CD4-positive, alpha-beta T cell treated with Interleukin-15 for 1 hour (primary cell): ENCODE measurements around the gene RTN4IP1.

ENCODE experiments used
- DNase-seq: peaks from one replicate; pipeline ENCODE4 v3.0.0-alpha.2; 2020

RTN4IP1 gene

GRCh38 chr6:106540907-106541306 is 88.4 kb downstream of the RTN4IP1 start:
- DNase-seq = no peak

DNA sequence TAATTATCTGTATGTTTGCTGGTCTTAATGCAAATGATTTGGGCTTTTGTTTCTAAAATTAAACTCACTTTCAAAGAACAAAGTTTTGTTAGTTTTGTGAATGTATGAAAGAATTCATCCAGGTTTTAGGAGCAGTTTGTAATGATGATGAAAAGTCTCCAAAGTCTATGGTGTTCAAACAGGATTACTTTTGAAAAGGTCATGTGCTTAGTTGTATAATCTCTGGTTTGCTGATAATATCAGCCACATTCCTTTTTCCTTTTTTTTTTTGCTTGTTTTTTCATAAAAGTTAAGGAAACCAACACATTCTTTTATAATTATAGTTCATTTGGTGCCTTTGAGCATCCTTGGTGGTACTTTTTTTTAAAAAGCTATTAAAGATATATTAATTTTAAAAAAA is 88.9 kb downstream of the RTN4IP1 start:
- DNase-seq = no peak

GRCh38 chr6:106539936-106540335 is 89.4 kb downstream of the RTN4IP1 start:
- DNase-seq = no peak

GRCh38 chr6:106538145-106538544 is 91.2 kb downstream of the RTN4IP1 start:
- DNase-seq = peak; percentile 32

DNA sequence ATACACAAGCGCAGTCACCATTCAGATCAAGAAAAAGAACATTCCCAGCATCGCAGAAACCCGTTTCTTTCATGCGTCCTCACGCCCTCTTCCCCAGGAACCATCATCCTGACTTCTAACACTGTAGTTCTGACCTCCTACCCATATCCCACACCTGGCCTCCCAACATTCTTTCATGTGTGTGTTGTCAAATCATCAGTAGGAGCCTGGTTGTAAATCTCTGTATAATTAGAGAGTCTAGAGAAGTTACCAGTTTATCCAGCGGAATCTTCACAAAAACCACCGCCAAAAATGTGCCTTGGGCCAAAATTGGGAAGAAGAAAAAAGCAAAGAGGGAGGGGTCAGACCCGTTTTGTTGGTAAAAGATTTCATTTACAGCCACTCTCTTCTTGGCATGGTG is 91.6 kb downstream of the RTN4IP1 start:
- no peak for DNase-seq

DNA sequence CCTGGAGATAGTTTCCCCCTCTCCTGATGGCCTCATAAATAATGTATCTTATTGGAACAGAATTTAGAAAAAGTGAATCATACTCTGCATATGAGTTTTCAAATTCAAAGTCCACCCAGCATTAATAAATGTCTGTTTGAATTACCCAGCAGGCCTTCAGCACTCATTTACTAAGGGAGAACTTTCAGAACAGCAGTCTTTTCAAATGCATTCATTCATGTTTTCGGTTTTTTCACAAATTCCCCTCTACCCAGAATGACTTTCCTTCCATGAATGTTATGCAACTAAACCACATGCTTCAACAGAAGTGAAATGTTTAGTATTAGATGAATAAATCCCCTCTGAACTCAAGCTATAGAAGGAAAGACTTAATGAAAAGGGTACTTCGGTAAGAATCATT is 92.4 kb downstream of the RTN4IP1 start:
- DNase-seq = no peak

- DNase-seq = no peak
Observed at GRCh38 chr6:106536357-106536756, 92.9 kb downstream of the RTN4IP1 start.

- DNase-seq = no peak
Observed at GRCh38 chr6:106535012-106535411, 94.3 kb downstream of the RTN4IP1 start.

- DNase-seq = no peak
Observed at GRCh38 chr6:106534564-106534982, 94.7 kb downstream of the RTN4IP1 start.

DNA sequence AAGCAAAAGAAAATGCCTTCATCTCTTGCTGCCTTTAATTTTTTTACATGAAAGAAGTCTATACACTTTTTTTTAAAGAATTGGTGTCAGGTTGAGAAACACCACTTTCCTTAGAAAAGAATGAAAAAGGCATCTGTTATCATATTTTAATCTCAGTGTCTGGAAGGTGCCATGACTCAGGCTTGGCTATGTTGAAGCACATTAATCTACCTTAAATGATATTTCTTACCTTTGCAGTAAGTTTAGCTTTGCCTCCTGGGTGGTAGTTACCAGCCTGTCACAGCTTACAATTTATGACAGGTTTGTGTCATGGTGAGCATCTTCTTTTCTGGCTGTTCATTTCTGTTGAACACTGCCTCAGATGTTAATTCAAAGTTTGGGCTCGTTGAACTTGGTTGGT is 95.3 kb downstream of the RTN4IP1 start:
- no peak for DNase-seq

- DNase-seq = no peak
Observed at GRCh38 chr6:106533054-106533453, 96.2 kb downstream of the RTN4IP1 start.

DNA sequence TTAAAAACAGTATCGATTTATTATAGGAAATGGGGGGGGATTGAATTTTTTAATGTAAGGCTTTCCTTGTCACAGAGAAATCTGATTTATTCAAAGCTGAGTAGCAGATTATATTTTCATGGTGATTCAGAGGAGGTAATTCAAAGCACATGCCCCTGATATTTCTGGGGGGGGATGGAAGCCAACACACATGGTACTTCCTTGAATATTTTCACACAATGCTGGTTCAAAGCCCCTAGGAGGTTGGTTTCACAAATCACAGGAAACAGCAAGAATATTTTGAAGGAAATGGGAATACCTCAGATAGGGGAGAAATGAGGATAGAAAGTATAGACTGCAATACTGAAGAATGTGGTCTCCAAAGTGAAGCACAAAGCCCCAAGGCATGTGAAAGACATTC is 98.8 kb downstream of the RTN4IP1 start:
- no peak for DNase-seq

DNA sequence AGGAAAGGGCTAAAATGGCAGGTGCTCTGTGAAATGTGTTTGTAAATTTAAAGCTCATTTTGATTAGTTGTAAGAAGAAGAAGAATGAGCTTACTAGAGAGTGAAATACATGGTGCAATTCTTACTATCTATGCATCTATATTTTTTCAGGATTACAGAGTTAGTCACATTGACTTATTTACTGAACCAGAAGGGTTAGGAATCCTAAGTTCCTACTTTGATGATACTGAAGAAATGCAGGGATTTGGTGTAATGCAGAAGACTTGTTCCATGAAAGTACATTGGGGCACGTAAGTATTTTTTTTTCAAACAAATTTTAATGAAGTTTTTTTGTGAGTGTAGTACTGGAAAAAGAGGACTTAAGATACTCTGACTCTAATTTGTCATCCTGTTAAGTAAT is 99.3 kb downstream of the RTN4IP1 start:
- DNase-seq = no peak

DNA sequence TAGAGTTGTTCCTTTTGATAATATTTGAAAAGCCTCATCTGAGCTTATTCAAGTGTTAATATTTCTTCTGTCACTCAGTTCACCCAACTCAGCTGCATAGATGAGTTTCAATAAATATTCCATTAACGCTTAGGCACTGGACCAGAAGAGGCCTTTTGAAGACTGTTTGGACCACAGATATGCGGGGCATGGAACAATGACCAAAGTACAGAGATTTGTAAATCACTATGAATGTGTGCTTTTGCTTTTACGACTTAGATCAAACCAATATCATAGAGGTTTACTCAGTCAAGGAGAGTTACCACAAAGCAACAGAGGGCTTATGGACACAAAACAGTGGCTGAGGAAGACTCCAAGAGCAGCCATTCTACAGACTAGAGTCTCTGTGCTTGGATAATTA is 99.9 kb downstream of the RTN4IP1 start:
- DNase-seq = no peak

- no peak for DNase-seq
Observed at GRCh38 chr6:106528521-106528920, 100.8 kb downstream of the RTN4IP1 start.

- no peak for DNase-seq
Observed at GRCh38 chr6:106527979-106528378, 101.3 kb downstream of the RTN4IP1 start.

DNA sequence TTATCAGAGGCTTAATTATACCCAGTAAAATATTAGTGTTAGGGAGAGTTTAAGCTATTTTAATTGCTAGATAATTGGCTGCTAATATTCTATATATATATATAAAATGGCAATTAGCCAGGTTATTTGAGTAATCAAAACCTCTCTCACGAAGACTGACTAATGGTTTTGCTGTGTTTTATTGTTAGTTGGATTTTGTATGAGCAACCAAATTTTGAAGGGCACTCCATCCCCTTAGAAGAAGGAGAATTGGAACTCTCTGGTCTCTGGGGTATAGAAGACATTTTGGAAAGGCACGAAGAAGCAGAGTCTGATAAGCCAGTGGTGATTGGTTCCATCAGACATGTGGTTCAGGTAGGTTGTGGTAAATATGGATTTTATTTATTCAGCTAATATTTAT is 102.2 kb downstream of the RTN4IP1 start:
- DNase-seq = no peak

- DNase-seq = no peak
Observed at GRCh38 chr6:106525882-106526275, 103.4 kb downstream of the RTN4IP1 start.

- DNase-seq = no peak
Observed at GRCh38 chr6:106525107-106525881, 104.0 kb downstream of the RTN4IP1 start.

DNA sequence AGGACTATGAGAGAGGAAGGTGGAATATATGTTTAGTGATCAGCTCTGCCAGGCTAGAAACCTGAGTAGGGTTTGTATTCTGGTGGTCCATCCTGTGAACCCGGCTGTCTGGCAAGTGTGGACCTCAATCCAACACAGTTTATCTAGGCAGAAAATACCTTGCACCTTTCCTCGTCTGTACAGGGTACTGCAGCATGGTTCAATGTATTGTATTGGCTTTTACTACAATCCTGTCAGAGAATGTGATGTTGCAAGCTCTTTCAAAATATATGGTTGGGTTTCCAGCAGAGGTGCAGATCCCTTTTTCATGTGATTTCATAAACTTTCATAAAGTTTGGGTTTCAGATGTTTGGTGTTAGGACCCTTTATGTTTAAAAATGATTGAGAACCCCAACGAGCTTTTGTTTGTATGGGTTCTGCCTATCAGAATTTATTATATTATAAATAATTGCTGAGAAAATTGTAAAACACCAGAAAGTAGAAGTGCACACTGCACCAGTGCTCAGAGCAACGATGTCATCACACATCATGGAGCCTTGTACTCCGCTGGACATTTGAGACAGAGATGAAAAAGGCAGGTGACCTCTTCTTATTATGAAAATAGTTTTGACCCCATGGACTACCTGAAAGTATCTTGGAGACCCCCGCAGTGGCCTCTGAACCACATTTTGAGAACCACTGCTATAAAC is 106.6 kb downstream of the RTN4IP1 start:
- DNase-seq = no peak
